Fibroblast of peridontal ligament (primary cell): ENCODE results near the gene SIK3.

Source experiments
- DNase-seq: peaks from one replicate; pipeline ENCODE4 v3.0.0-alpha.2; 2010; ENCODE audit errors: extremely low read depth

Gene SIK3

DNA sequence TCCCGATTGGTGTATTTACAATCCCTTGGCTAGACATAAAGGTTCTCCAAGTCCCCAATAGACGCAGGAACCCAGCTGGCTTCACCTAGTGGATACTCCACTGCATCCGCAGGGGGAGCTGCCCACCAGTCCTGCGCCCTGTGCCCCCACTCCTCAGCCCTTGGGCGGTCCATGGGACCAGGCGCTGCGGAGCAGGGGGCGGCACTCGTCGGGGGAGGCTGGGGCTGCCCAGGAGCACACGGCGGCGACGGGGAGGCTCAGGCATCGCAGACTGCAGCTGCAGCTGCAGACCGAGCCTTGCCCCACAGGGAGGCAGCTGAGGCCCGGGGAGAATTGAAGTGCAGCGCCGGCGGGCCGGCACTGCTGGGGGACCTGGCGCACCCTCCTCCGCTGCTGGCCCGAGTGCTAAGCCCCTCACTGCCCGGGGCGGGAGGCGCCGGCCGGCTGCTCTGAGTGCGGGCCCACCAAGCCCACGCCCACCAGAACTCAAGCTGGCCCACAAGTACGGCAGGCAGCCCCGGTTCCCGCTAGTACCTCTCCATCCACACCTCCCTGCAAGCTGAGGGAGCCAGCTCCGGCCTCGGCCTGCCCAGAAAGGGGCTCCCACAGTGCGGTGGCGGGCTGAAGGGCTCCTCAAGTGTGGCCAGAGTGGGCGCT lies 12.2 kb upstream of the SIK3 start:
- no peak for DNase-seq

DNA sequence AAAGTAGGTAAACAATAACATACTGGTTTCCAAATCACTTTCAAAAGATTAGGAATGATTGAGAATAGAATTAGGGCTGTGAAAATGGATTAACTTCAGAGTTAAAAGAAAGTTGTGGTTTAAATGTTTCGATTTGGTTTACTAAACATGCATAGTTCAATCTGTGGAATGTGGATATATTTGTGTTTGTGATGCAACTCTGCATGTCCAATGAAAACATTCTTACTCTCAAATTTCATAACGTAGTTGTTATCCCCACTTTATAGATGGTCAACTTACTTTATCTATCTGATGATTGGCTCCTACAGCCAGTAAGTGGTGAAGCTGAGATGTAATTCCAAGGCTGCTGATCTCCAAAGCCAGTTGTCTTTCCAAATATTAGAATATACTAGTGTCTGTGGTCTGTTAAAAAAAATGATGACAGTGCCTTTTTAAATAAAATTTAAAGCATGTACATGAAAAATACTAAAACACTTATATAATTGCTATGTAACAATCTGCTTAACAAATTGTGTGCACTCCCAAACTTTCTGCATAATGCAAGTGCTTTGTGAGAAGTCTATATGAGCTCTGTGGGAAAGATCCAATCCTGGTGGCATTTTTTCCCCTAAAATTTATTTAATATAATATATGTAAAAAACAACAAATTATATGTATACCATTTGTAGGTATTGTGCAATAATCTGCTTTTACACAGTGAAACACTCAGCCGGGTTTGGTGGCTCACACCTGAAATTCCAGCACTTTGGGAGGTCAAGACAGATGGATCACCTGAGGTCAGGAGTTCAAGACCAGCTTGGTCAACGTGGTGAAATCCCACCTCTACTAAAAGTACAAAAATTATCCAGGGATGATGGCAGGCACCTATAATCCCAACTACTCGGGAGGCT lies 9.7 kb upstream of the SIK3 start:
- peak; percentile 83 for DNase-seq

DNA sequence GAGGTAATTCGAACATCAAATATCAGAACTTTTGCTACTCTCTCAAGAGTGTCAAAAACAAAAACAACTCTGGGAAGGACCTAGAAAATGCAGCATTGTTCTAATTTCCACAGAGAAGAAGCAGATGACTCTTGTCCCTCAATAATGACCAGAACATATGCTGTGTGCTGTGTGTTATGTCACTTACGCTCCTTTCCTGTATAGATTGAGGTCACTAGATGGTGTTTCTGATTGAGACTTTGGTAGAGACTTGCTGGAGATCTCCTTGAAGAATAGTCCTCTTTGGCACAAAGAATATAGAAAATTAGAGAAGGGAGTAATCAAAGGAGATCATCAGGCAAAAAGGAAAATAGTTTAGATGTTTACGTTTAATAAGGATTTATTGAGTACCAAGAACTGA lies 2.3 kb upstream of the SIK3 start:
- DNase-seq: no peak

DNA sequence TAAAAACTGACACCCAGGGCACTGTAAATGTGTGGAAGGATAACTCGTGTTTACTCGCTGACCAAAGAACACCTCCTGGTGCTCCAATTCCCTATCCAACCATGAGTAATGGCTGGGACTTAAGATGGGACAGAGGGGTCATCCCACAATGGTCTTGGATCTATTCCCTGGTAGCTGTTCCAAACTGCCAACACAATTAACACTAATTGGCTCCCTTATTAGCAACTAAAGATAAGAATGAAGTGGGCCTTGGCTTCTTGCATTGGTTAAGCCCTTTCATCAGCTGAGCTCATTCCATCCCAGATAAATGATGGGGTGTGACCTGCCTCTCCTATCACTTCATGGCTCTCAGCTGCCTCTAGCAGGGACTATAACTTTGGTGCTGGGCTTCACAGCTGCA lies 1.5 kb upstream of the SIK3 start:
- DNase-seq: no peak

DNA sequence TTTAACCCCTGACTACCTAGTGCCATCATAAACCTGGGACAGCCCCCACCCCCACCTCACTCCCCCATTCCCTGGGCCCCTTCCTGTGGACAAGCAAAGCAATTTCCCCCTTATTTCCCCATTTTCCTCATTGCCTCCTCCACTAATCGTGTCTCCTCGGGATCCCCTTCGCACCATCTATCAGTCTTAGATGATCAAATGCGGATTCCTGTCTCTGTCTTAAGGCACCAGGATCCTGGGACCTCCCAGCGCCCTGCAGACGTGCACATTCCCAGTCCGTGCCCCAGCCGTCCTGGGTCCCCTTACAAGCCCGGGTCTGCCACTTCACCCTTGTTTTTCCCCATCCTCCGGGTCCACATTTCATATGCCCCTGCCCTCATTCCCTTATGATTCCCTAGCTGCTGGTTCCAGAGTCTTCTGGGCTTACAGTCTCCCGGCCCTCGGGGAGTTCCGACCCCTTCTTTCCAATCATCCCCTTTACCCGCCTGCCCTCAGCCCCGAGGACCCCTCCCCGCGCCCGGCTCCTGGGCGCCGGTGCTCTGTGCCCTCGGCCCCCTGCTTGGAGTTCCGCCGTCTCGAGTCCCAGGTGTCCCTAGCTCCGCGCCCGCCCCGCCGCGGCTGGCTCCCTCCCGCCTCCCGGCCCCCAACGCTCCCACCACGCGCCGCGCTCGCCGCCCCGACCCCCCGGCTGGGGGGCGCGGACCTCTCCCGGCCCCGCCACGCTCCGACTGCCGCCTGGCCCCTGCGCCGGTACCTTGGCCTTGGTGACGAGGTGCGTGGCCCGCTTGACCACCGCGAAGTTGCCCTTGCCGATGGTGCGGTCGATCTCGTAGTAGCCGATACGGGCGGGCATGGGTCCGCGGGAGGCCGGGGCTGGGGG lies 599 bp downstream of the SIK3 start:
- DNase-seq: peak; percentile 18

DNA sequence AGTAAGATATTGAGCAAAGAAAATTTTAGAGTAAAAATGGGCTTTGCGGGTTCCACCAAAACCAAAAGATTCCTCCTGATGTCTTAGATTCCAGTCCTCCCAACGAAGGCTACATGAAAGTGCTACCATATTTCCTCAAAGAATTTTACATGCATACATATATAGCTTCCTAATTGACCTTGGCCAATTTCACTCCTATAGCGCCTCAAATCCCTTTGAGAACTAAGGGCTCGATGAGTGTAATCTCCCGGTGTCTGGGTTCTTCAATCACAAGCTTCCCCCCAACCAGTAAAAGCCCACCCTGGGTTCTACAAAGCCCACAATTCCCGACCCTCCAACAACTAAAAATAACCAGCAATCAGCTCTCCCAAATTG lies 1.2 kb downstream of the SIK3 start:
- DNase-seq: peak; percentile 23

DNA sequence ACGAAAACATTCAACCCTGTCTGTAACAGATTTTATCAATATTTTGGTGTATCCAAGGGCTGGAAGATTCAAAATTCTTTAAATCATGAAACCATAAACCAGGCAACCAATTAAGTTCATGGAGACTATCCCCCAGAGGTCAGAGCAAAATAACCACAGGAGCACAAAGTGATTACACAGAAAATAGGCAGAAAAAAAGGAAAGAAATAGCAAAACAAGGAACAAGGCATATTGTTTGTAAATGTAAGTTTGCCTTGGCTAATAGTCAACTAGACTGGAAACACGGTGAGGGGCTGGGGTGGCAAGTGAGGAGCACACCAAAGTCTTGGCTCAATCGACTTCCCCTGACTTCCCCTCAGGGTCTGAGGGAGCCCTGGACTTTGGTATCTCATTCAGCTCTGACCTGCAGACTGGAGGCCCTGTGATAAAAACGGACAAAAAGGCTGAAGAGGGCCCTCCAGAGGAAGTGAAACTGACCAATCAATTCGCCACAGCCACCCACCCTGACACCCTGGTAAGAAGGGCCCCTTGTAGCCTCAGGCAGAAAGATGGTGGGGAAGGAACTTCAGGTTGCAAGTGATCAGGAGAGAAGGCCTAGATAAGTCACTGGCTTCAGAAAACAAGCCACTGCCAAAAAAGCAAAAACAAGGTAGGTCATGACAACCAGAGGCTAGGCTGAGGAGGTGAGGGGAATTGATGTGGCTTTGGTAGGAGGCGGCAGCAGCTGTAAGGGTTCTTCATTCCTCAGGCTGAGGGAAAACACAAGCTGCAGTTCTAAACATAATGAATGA lies 1.8 kb downstream of the SIK3 start:
- no peak for DNase-seq

DNA sequence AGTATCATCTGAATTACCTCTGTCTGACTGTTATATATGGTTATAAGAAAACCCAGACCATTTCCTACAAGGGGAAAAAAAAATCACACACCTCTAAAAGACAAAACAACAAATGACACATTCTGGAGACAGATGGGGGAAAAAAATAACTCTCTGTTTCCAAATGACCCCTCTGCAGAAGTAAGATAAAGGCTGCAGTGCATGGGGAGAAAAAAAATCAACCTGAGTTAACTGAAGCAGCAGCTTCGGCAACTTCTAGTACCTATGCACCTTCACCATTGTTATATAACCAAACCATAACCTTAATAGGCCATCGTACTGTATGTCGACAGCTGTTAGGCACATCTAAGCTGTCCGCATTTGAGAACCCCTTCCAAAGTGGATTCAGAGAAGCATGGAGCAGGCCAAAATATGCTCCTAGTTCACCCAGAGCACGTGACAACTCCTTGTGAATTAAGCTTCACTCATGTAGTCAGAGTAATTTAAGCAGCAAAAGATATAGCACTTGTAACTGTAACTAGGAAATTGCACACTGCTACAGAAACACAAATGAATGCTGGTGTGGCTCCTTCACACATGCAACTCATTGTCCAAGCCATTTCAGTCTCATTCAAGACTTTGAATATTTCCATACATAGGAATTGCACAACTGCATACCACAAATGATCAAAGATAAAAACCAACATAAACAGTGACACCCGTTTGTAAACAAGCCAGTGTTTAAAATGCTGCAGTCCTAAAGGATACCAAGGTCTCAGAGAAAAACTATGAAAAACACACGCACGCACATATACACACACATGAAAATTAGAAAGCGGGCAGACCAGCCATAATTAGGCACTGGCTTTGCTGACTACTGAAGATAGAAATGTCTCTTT lies 2.7 kb downstream of the SIK3 start:
- DNase-seq: peak; percentile 95

DNA sequence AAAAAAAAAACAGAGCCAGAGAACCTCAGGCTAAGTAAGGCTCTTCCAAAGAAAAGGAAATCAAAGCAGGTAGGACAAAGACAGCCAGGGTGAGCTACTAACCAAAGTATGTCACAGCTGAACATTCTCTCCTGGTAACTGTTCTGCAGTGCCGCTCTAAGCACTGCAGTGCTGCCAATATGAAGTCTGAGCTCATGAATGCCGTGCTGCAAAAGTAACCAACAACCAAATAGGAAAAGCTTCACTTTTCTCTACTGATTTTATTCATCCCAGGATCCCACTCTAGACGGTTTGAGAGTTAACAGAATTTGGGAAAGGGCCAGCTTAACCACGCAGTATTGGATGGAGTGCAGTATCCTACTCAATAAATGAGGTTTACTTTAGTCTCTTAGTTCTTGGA lies 3.5 kb downstream of the SIK3 start:
- peak; percentile 73 for DNase-seq

DNA sequence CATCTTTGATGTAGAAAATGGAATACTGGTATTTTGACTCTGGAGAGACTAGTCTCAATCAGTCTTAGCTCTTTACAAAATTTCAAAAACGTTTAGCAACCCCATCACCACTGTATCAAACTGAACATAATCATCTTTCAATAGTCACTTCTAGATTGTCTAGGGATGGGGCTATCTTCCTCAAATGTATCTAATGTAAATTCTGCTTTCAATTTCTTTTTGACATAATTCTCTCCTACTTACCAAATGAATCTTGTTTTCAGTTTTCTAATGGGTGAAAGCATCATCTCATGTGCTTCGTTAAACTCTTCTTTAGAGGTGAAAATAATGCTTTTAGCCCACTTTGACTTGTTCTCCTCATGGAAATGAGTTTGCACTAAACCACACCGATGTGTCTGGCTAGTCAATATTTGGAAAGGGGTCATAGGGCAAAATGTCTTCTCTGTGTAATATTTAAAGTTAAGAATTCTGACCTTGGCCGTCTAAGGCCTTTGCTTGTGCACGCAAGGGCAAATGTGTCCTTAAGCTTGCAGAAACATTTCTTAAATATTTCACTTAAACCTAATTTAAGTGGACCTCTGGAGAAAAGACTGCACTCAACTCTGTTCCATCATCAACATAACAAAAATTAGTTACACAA lies 5.2 kb downstream of the SIK3 start:
- no peak for DNase-seq

DNA sequence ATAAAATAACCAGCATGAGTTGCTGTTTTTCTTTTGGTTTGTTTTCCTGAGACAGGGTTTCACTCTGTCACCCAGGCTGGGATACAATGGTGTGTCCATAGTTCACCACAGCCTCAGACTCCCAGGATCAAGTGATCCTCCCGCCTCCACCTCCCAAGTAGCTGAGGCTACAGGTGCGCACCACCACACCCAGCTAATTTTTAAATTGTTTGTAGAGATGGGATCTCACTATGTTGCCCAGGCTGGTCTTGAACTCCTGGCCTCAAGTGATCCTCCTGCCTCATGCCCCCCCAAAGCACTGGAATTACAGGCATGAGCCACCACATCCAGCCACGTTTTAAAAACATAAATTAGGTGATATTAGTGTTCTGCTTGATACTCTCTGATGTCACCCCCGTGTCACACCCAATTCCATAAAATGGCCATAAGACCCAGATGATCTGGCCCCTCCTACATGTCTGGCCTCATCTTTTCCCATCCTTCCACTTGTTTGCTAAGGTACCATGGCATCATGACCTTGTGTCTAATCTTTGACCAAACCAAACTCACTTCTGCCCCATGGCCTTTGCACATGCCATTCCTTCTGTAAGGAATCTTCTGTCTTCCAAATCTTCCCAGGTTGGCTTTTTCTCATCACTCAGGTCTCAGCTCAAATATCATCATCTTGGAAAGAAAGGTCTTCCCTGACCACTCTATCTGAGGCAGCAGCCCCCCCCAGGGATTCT lies 6.3 kb downstream of the SIK3 start:
- DNase-seq: no peak

DNA sequence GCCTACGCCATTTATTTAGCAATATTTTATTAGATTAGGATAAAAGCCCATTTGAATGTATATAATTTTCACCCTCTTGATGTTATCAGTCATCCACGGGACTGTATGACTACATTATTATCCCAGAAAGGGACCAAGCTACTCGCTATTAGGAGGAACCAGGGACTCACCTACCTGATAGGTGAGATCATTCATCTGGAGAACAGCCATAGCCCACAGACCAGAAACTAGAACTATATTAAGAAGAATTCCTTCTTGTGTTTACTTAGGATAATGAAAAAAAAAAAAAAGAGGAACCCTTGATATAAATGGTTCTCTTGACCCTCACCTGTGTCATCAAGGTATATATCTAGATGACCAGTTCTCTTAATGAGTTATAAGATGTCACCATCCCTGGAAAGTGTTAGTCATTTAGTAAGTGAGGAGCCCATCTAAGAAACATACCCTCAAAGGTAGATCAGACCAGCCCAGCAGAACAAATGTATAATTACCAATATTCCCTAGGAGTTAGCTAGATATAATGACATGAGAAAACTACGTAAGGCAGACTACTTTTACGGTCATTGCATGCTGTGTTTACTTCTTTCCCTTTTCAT lies 8.0 kb downstream of the SIK3 start:
- DNase-seq: no peak

DNA sequence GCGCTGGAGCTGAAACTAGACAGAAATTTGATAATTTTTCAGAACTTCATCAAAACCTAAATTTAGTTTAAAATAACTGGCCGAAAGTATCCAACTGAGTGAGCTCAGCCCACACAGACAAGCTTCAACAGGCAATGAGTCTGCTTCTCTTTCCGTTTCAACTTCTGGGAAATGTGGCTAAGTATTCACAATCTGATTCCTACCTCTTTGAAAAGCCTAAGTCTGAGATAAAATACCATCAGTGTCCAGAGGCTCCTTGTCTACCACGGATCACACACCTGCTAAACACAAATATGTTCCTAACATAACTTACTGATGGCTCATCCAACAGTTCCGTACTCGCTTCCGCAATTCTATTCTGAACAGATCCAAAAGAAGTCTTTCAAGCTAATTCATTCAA lies 8.5 kb downstream of the SIK3 start:
- DNase-seq: no peak

DNA sequence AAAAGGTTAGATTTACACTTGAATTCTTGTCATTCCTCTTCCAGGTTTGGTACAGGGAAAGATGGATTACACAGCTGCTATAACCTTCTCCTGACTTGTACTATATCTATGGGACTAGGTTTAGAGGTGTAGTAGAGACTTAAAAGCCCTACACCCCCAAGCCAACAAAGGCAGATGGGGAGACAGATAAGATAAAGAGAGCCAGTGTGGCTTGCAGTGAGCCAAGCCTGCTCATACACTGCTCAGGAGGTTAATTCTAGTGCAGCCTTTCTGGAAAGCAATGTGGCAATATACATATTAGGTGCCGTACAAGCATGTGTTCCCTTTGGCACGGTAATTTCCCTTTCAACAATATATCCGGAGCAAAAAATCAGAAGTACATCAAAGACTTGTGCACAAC lies 10.8 kb downstream of the SIK3 start:
- DNase-seq: no peak

DNA sequence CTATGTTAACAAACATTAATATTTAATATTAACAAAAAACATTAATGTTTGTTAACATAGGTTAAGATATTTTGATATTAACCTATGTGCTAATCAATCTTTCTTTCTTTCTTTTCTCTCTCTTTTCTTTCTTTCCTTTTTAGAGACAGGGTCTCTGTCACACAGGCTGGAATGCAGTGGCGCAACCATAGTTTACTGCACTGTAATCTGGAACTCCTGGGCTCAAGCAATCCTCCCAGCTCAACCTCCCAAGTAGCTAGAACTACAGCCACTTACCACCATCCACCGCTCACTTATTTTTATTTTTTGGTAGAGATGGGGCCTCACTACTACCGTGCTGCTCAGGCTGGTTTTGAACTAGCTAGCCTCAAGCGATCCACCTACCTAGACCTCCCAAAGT lies 13.2 kb downstream of the SIK3 start:
- no peak for DNase-seq

DNA sequence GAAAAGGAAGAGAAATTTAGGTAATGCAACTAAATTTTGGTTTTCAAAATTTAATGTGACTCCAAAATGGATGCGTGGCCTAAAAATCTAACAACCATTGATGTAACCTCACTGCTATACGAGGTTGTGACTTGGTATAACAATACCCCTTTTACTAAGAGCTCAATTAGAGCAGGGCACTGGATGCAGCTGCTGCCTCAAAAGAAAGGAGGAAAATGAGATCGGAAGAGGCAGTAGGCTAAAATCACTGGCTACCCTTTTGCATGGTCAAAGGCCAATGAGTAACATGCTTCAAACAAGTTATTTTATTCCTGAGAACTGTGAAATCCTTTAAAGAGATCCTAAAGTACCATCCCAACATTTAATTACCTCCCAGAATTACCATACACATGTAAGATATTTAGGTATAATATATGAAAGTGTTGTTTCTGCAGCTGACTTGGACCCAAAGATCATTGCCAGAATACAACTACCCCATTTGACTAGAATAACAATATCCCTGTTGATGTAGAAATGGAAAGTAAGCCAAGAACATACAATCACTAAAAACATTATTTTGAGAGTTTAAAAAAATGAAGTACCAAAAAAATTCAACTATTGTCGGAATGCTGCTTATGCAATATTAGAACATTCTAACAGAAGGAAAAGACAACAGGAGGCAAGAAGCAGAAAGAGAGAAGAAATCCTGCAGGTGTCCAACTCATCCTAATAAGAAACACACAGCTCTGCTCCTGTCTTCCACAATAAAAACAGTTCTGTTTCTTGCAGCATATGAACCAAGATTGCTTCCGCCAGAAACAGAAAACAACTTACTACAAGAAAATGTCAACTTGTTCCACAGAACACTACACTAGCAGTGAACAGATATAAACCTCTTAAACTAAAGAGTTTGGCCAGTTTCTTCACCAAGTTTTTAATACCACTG lies 15.0 kb downstream of the SIK3 start:
- DNase-seq: peak; percentile 49

DNA sequence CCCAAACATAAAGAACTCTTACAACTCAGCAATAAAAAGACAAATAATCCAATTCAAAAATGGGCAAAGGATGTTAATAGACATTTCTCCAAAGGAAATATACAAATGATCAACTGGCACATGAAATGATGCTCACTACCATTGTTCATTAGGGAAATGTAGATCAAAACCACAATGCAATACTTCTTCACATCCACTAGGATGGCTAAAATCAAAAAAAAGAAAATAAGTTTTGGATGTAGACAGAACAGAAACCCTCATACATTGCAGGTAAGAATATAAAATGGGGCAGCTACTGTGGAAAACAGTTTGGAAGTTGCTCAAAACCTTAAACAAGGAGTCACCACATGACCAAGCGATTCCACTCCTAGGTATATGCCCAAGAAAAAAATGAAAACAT lies 16.3 kb downstream of the SIK3 start:
- no peak for DNase-seq

DNA sequence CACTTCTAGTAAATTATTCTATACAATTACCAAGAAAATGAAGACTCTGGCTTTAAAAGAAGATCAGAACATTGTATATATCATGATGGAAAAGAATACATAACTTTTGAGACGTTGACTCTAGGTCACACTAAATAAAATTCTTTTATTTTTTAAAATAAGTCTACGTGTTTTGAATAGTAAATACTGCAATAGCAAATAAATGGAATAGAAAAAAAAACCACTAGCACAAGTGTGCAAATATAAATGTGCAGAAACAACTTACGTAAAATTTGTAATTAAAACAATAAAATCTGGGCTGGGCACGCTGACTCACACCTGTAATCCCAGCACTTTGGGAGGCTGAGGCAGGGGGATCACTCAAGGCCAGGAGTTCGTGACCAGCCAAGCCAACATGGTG lies 17.9 kb downstream of the SIK3 start:
- DNase-seq: no peak
